ENCODE data around the gene ACSM2B.

GRCh38 chr16:20610892-20611349 is 34.8 kb upstream of the ACSM2B start:
- TF ChIP-seq SP1 (IDR thresholded peaks at IDR 0.05), result no peak
- no peak for TF ChIP-seq FOXK2 (IDR thresholded peaks at IDR 0.05)
- no peak for TF ChIP-seq CTBP1 (IDR thresholded peaks at IDR 0.05; ENCODE audit: borderline replicate concordance)
- TF ChIP-seq LEF1 (IDR thresholded peaks at IDR 0.05; ENCODE audit: borderline replicate concordance), result no peak
- no peak for TF ChIP-seq NFRKB (IDR thresholded peaks at IDR 0.05)
- TF ChIP-seq BHLHE40 (IDR thresholded peaks at IDR 0.05; ENCODE audit: borderline replicate concordance), result no peak
- TF ChIP-seq SUZ12 (IDR thresholded peaks at IDR 0.05), result no peak
- TF ChIP-seq TARDBP (IDR thresholded peaks at IDR 0.05), result no peak
- TF ChIP-seq, protein P1, sequence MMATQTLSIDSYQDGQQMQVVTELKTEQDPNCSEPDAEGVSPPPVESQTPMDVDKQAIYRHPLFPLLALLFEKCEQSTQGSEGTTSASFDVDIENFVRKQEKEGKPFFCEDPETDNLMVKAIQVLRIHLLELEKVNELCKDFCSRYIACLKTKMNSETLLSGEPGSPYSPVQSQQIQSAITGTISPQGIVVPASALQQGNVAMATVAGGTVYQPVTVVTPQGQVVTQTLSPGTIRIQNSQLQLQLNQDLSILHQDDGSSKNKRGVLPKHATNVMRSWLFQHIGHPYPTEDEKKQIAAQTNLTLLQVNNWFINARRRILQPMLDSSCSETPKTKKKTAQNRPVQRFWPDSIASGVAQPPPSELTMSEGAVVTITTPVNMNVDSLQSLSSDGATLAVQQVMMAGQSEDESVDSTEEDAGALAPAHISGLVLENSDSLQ (IDR thresholded peaks at IDR 0.05), result no peak
- no peak for TF ChIP-seq FOXM1 (IDR thresholded peaks at IDR 0.05; ENCODE audit: borderline replicate concordance)
- no peak for TF ChIP-seq L3MBTL2 (conservative IDR thresholded peaks at IDR 0.05)
- no peak for TF ChIP-seq ELF4 (IDR thresholded peaks at IDR 0.05)
